ENCODE results near the gene RTN4RL2.
A peak's percentile ranks its signal among the peaks of the same experiment; 100 is the strongest.

The RTN4RL2 gene

GRCh38 chr11:57481315-57481714 is 21.0 kb downstream of the RTN4RL2 start:
- Histone ChIP-seq H3K4me2 (ENCODE audit: low read length) (no peak overlapping the region), H3K27me3 (ENCODE audit: control insufficient read depth, low read length) (peaks cover 19% of the 10 kb centered on the region), H3K4me1 (ENCODE audit: control insufficient read depth, low read length) (peaks cover 55% of the 10 kb centered on the region)

GRCh38 chr11:57481915-57482781 is 21.8 kb downstream of the RTN4RL2 start:
- peaks cover 22% of the 10 kb centered on the region for H3K36me3 ChIP-seq (ENCODE audit: control insufficient read depth, low read length)
- peak overlapping the region; percentile 65 for H3K4me2 ChIP-seq (ENCODE audit: low read length)
- peak overlapping the region; percentile 69 for H3K4me3 ChIP-seq (ENCODE audit: low read length)
- H3K79me2 ChIP-seq (ENCODE audit: control insufficient read depth, low read length) = no peaks in the 10 kb centered on the region
- H3K27ac ChIP-seq (ENCODE audit: low read depth, low read length) = no peak overlapping the region
- TF ChIP-seq EZH2phosphoT487 (IDR thresholded peaks at IDR 0.05; ENCODE audit: borderline replicate concordance, low read length) (no peak), CTCF (IDR thresholded peaks at IDR 0.05; ENCODE audit: low read depth, low read length, poor library complexity, severe bottlenecking) (no peak)
- no peaks in the 10 kb centered on the region for H3K9me3 ChIP-seq (ENCODE audit: control insufficient read depth, insufficient read depth, low read length)
- H3K9me2 ChIP-seq (replicated peaks; ENCODE audit: control insufficient read depth, low read length) = no peaks in the 10 kb centered on the region
- peaks cover 11% of the 10 kb centered on the region for H3K27me3 ChIP-seq (ENCODE audit: control insufficient read depth, low read length)
- 0 out of 2 replicates have a peak, but pooled peaks cover 2% of the 10 kb centered on the region for H3F3A ChIP-seq (ENCODE audit: control insufficient read depth, insufficient read depth)
- peaks cover 48% of the 10 kb centered on the region for H3K4me1 ChIP-seq (ENCODE audit: control insufficient read depth, low read length)
- no peaks in the 10 kb centered on the region for H4K20me1 ChIP-seq (ENCODE audit: control insufficient read depth, insufficient read depth, low read depth, low read length)

More at GRCh38 chr11:57481315-57481714, 21.0 kb downstream of the RTN4RL2 start:
- no peak overlapping the region for H3K4me3 ChIP-seq (ENCODE audit: low read length)
- no peak overlapping the region for H3K27ac ChIP-seq (ENCODE audit: low read depth, low read length)
- H3K79me2 ChIP-seq (ENCODE audit: control insufficient read depth, low read length) = no peaks in the 10 kb centered on the region
- H3F3A ChIP-seq (ENCODE audit: control insufficient read depth, insufficient read depth) = 0 out of 2 replicates have a peak, but pooled peaks cover 2% of the 10 kb centered on the region
- TF ChIP-seq CTCF (IDR thresholded peaks at IDR 0.05; ENCODE audit: low read depth, low read length, poor library complexity, severe bottlenecking) (no peak), EZH2phosphoT487 (IDR thresholded peaks at IDR 0.05; ENCODE audit: borderline replicate concordance, low read length) (no peak)
- H3K36me3 ChIP-seq (ENCODE audit: control insufficient read depth, low read length) = peaks cover 19% of the 10 kb centered on the region
- no peaks in the 10 kb centered on the region for H4K20me1 ChIP-seq (ENCODE audit: control insufficient read depth, insufficient read depth, low read depth, low read length)
- no peaks in the 10 kb centered on the region for H3K9me3 ChIP-seq (ENCODE audit: control insufficient read depth, insufficient read depth, low read length)
- no peaks in the 10 kb centered on the region for H3K9me2 ChIP-seq (replicated peaks; ENCODE audit: control insufficient read depth, low read length)

- H3K79me2 ChIP-seq (ENCODE audit: control insufficient read depth, low read length) = no peaks in the 10 kb centered on the region
- H3F3A ChIP-seq (ENCODE audit: control insufficient read depth, insufficient read depth) = 0 out of 2 replicates have a peak, but pooled peaks cover 2% of the 10 kb centered on the region
- H3K36me3 ChIP-seq (ENCODE audit: control insufficient read depth, low read length) = peaks cover 29% of the 10 kb centered on the region
- no peaks in the 10 kb centered on the region for H4K20me1 ChIP-seq (ENCODE audit: control insufficient read depth, insufficient read depth, low read depth, low read length)
- H3K27me3 ChIP-seq (ENCODE audit: control insufficient read depth, low read length) = peaks cover 5% of the 10 kb centered on the region
- no peak overlapping the region for H3K27ac ChIP-seq (ENCODE audit: low read depth, low read length)
- no peaks in the 10 kb centered on the region for H3K9me3 ChIP-seq (ENCODE audit: control insufficient read depth, insufficient read depth, low read length)
- H3K4me1 ChIP-seq (ENCODE audit: control insufficient read depth, low read length) = peaks cover 48% of the 10 kb centered on the region
- peak overlapping the region; percentile 69 for H3K4me3 ChIP-seq (ENCODE audit: low read length)
- H3K4me2 ChIP-seq (ENCODE audit: low read length) = peak overlapping the region; percentile 65
- no peak for TF ChIP-seq EZH2phosphoT487 (IDR thresholded peaks at IDR 0.05; ENCODE audit: borderline replicate concordance, low read length)
- peak; percentile 74 for TF ChIP-seq CTCF (IDR thresholded peaks at IDR 0.05; ENCODE audit: low read depth, low read length, poor library complexity, severe bottlenecking)
- no peaks in the 10 kb centered on the region for H3K9me2 ChIP-seq (replicated peaks; ENCODE audit: control insufficient read depth, low read length)
Measured at GRCh38 chr11:57482782-57483561, 22.6 kb downstream of the RTN4RL2 start.

Data from DOHH2 (cell line).